GM21825 (cell line): ENCODE measurements around the gene HYAL2.

ENCODE experiments used
- ATAC-seq: cut with Tn5 transposase; IDR thresholded peaks from one replicate; pipeline ENCODE4 v1.9.1; 2021; ENCODE audit warnings: mild to moderate bottlenecking, moderate library complexity; ENCODE audit not compliant: unreplicated experiment

Gene HYAL2

GRCh38 chr3:50331364-50331907 is 8.9 kb upstream of the HYAL2 start:
- no peak for ATAC-seq

- ATAC-seq, result no peak
These were observed 7.8 kb upstream of the HYAL2 start for GRCh38 chr3:50330330-50330729.

GRCh38 chr3:50327943-50328691 is 5.6 kb upstream of the HYAL2 start, which contains the start of gene TUSC2:
TUSC2 (minus strand) TSS chr3:50328223; CDS start chr3:50328099, 124 bp downstream.
- peak; percentile 82 for ATAC-seq

- no peak for ATAC-seq
These were observed 4.6 kb upstream of the HYAL2 start for GRCh38 chr3:50327129-50327528.

DNA sequence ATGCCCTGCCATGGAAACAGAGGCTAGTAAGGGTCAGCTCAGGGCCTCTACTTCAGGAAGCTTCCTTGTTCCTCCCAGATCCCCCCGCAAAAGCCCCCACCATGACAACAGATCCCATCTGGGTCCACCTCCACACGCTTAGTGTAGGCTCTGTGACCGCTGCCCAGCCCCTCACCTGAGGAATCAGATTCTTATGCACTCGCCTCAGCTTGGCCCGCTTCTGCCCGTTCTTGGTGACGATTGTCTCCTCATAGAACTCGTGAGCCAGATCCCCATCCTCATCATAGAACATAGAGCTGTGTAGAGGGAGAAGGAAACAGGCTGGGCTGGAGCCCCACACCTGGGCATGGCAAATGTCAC is 3.6 kb upstream of the HYAL2 start:
- no peak for ATAC-seq

- ATAC-seq, result no peak
These were observed 3.1 kb upstream of the HYAL2 start for GRCh38 chr3:50325497-50326181.

DNA sequence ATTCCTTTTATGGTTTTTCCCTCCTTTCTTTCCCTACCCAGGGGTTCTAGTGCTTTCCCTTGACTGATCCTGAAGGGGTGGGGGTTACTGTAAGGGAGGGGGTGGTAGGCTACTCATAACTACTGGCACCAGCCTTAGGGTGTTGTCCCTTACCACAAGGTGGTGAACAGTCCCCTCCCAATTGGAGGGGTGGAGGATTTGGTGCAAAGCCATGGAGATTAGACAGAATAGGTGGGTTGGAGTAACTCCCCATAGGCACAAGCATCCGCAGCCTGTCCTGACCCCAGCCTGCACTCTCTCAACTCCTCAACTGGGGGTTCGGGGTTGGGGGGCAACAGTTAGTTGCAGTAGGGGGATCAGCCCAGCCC is 2.6 kb upstream of the HYAL2 start:
- no peak for ATAC-seq

GRCh38 chr3:50324351-50325112 is 2.0 kb upstream of the HYAL2 start:
- no peak for ATAC-seq

DNA sequence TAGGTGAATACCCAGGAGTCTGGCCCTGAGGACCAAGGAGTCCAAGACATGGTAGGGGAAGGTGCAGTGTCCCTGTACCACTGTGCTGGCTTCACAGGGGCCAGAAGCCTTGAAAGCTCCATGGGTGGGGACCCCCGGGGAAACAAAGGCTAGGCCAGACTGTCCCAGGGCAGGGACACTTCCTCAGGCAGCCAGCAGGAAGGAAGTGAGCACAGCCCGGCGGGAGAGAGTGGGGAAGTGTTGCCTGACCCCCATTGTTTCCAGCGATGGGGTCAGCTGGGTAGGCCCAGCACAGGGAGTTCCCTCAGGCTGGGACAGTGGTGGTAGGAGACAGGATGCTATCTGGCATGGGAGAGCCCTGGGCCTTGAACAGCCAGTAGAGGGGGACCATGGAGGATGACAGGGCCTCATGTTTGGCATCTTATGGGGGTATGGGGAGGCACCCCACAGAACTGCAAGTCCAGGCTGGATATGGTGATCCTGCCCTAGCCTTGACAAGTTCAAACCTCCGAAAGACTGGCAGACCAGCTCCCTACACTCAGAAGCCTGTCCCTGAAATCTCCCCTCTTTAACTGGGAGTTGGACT is 1.2 kb upstream of the HYAL2 start:
- no peak for ATAC-seq

DNA sequence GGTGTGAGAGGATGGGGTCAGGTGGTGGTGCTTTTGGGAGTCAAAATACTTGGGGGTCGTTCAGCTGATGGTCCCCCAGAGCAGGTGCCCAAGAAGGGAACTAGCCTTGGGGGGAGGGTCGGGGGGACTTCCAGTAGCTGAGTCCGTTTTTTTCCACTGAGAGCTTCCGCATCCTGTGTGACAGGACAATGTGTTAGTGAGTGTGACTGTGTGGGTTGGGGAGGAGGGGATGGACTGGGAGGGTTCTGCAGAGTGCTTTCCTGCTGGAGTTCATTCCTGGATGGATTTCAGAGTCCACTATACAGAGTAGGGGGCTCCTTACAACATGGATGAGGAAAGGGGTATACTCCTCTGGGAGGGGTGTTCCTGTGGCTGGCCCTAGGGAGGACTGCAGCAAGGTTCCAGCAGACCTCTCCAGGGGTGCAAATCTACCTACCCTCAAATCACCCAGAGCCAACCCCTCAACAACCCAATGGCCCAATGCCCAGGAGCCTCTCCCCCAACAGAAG is 601 bp upstream of the HYAL2 start:
- ATAC-seq, result no peak

- ATAC-seq, result no peak
These were observed 495 bp downstream of the HYAL2 start for GRCh38 chr3:50322115-50322385.

DNA sequence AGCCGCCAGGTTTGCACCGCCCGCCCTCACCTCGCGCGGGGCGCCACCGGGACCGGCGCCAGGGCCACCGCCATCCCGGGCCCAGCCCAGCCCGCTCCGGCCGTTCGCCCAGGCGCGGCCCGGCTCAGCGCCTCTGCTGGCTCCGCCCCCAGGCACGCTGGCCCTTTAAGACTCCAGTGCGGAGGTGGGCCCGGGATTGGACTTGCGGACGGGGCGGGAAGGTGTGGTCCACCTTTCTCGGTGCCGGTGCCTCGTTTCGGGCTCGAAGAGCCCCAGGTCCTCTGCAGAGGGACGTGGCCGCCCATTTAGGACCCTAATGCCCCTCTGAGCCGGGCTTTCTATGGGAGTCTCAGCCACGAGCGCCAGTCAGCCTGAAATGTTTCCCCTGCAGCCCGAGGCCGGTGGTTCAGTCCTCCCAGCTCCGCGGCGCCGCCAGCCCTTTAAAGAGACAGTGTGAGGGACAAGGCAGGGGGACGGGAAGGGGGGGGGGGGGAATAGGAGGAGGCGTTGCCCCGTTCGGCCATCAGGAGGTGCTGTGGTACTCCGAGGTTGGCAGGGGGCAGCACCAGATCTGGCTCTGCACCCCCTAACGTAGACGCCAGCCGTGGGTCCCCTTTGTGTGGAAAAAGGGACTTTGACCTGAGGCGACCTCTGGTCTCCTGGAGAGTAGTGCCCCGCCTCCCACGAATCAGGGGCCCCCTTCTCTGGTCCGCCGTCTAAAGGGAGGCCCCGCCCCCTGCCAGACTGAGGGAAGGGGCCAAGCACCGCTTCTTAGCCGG is 1.0 kb downstream of the HYAL2 start:
- peak; percentile 71 for ATAC-seq

DNA sequence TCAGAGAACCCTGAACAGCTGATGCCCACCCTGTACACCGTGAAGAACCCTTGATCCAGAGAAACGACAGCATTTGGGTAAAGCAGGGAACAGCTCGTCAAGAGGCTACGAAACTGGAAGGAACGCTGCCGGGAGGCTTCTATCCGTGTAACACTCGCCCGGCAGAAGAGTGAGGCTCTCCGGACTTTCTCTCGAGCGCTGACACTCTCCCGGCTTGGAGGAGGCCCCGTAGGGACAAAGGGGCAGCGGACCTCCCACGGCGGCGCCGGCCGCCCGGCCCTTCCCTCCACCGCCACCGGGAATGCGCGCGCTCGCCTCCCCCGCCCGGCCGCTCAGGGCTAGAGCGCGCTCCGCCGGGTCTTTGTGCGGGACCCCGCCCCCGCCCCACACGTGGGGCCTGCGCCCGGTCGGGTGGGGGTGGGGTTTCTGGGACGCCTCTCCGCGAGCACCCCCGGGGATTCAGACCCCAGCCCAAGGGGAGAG is 1.7 kb downstream of the HYAL2 start:
- ATAC-seq, result peak; percentile 34

- no peak for ATAC-seq
These were observed 2.5 kb downstream of the HYAL2 start for GRCh38 chr3:50319894-50320625.

GRCh38 chr3:50319181-50319893 is 3.2 kb downstream of the HYAL2 start:
- ATAC-seq, result no peak

DNA sequence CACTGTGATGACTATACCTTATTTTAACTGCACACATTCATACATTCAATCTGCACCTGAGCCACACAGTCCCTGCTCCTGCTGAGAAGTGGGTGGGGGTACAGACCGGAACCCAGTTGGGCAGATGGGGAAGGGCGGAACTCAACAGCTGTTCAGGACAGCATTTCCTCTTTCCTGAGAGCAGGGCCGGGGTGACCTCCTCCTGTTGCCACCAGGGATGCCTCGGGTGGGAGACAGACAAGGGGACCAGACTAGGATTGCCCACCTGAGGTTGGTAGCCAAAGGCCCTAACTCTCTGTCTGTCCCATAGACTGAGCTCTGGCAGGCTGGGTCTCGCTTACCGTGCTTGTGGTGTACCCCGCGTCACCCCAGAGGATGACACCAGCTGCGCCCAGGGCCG is 3.9 kb downstream of the HYAL2 start:
- no peak for ATAC-seq

GRCh38 chr3:50318163-50318562 is 4.4 kb downstream of the HYAL2 start:
- ATAC-seq, result no peak

- no peak for ATAC-seq
These were observed 5.2 kb downstream of the HYAL2 start for GRCh38 chr3:50317300-50317699.

DNA sequence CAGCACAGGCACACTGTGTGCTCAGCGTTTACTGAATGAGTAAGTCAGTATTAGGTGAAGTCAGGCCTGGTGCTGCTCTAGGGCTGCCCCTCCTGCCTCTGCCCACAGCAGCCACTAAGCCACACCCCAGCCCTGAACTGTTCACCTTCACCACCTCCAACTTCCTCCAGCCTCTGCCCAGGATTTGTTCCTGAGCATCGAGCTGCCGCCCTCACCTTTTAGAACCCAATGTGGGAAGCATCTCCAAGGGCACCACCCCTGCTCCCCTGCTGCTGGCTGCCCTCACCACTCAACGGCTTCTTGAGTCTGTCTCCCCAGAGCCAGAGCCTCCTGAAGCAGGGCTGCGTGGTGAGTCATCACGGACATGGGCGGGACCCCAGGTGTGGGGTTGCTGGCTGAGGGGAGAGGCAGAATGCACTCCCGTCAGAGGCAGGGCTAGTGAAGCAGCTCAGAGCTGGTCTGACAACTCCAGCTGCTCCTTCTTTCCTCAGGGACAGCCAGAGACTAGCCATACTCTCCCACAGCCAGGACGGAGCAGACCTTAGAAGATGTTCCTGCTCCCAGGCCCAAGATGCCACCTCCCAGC is 5.8 kb downstream of the HYAL2 start:
- no peak for ATAC-seq
